Measurements from ENCODE around the gene TYW5.

Gene TYW5
- total RNA-seq, result 14.1 to 36.7 (median 29.1) reads per million in 9 experiments

GRCh38 chr2:199955339-199956061, at the start of gene TYW5, which contains the start of gene MAIP1:
TYW5 (minus strand) TSS chr2:199955491; CDS start chr2:199955470, 21 bp downstream.
MAIP1 (plus strand) TSS chr2:199955582; CDS start chr2:199955799, 217 bp downstream.
- Mint-ChIP-seq H3K4me3 (peak within 1 kb of the TSS; percentile 99), H3K9me3 (no peaks in the 10 kb centered on the region), H3K27ac (peak within 1 kb of the TSS; percentile 97 to 99), H3K27me3 (no peaks in the 10 kb centered on the region), H3K4me1 (ENCODE audit: low read depth in 2 of 2) (peaks cover 37% of the 10 kb centered on the region in 2 donors), H3K36me3 (ENCODE audit: insufficient read depth) (peaks cover 38% of the 10 kb centered on the region)
- ATAC-seq (replicated peaks), result peak; percentile 85
- peak; percentile 73 to 78 (median 74) for DNase-seq

GRCh38 chr2:200003444-200003843, 48.2 kb upstream of the TYW5 start:
- H3K27me3 Mint-ChIP-seq, result peaks cover 19 to 22% of the 10 kb centered on the region in 2 donors
- H3K4me1 Mint-ChIP-seq (ENCODE audit: low read depth in 2 of 2), result no peaks in the 10 kb centered on the region
- ATAC-seq (replicated peaks) (no peak), DNase-seq (no peak)
- peaks cover 0 to 2% of the 10 kb centered on the region in 2 donors for H3K9me3 Mint-ChIP-seq
- H3K4me3 Mint-ChIP-seq, result no peak overlapping the region
- H3K36me3 Mint-ChIP-seq (ENCODE audit: insufficient read depth), result no peaks in the 10 kb centered on the region
- no peak overlapping the region for H3K27ac Mint-ChIP-seq

GRCh38 chr2:200000444-200001163, 45.3 kb upstream of the TYW5 start:
- Mint-ChIP-seq H3K27me3 (peaks cover 19 to 22% of the 10 kb centered on the region in 2 donors), H3K4me3 (no peak overlapping the region), H3K27ac (no peak overlapping the region), H3K9me3 (peaks cover 0 to 2% of the 10 kb centered on the region in 2 donors), H3K4me1 (ENCODE audit: low read depth in 2 of 2) (no peaks in the 10 kb centered on the region), H3K36me3 (ENCODE audit: insufficient read depth) (no peaks in the 10 kb centered on the region)
- no peak for DNase-seq
- no peak for ATAC-seq (replicated peaks)

GRCh38 chr2:199999166-199999565, 43.9 kb upstream of the TYW5 start:
- ATAC-seq (replicated peaks) (no peak), DNase-seq (no peak)
- Mint-ChIP-seq H3K4me3 (no peak overlapping the region), H3K36me3 (ENCODE audit: insufficient read depth) (no peaks in the 10 kb centered on the region), H3K4me1 (ENCODE audit: low read depth in 2 of 2) (no peaks in the 10 kb centered on the region), H3K27ac (no peak overlapping the region), H3K27me3 (peaks cover 16 to 19% of the 10 kb centered on the region in 2 donors), H3K9me3 (no peaks in the 10 kb centered on the region)

- H3K27me3 Mint-ChIP-seq, result peaks cover 9 to 19% of the 10 kb centered on the region in 2 donors
- H3K9me3 Mint-ChIP-seq, result no peaks in the 10 kb centered on the region
- H3K4me1 Mint-ChIP-seq (ENCODE audit: low read depth in 2 of 2), result no peaks in the 10 kb centered on the region
- H3K36me3 Mint-ChIP-seq (ENCODE audit: insufficient read depth), result no peaks in the 10 kb centered on the region
- ATAC-seq (replicated peaks) (no peak), DNase-seq (no peak)
- H3K4me3 Mint-ChIP-seq, result no peak overlapping the region
- no peak overlapping the region for H3K27ac Mint-ChIP-seq
Measured at GRCh38 chr2:199997296-199997695, 42.0 kb upstream of the TYW5 start.

GRCh38 chr2:199994896-199995295, 39.6 kb upstream of the TYW5 start:
- H3K27me3 Mint-ChIP-seq, result peaks cover 0 to 14% of the 10 kb centered on the region in 2 donors
- H3K36me3 Mint-ChIP-seq (ENCODE audit: insufficient read depth), result no peaks in the 10 kb centered on the region
- ATAC-seq (replicated peaks) (no peak), DNase-seq (no peak)
- no peak overlapping the region for H3K4me3 Mint-ChIP-seq
- H3K9me3 Mint-ChIP-seq, result no peaks in the 10 kb centered on the region
- H3K27ac Mint-ChIP-seq, result no peak overlapping the region
- H3K4me1 Mint-ChIP-seq (ENCODE audit: low read depth in 2 of 2), result no peaks in the 10 kb centered on the region

- Mint-ChIP-seq H3K4me3 (no peak overlapping the region), H3K27ac (no peak overlapping the region), H3K36me3 (ENCODE audit: insufficient read depth) (no peaks in the 10 kb centered on the region), H3K9me3 (no peaks in the 10 kb centered on the region), H3K4me1 (ENCODE audit: low read depth in 2 of 2) (no peaks in the 10 kb centered on the region), H3K27me3 (peaks cover 0 to 14% of the 10 kb centered on the region in 2 donors)
- ATAC-seq (replicated peaks) (no peak), DNase-seq (no peak)
Measured at GRCh38 chr2:199994371-199994770, 39.1 kb upstream of the TYW5 start.

GRCh38 chr2:199992296-199992695, 37.0 kb upstream of the TYW5 start:
- Mint-ChIP-seq H3K27me3 (peaks cover 5 to 14% of the 10 kb centered on the region in 2 donors), H3K9me3 (no peaks in the 10 kb centered on the region), H3K4me1 (ENCODE audit: low read depth in 2 of 2) (no peaks in the 10 kb centered on the region), H3K4me3 (no peak overlapping the region), H3K27ac (no peak overlapping the region), H3K36me3 (ENCODE audit: insufficient read depth) (no peaks in the 10 kb centered on the region)
- ATAC-seq (replicated peaks), result no peak
- DNase-seq, result no peak

GRCh38 chr2:199991691-199992090, 36.4 kb upstream of the TYW5 start:
- peaks cover 5 to 14% of the 10 kb centered on the region in 2 donors for H3K27me3 Mint-ChIP-seq
- H3K36me3 Mint-ChIP-seq (ENCODE audit: insufficient read depth), result no peaks in the 10 kb centered on the region
- no peaks in the 10 kb centered on the region for H3K9me3 Mint-ChIP-seq
- DNase-seq, result no peak
- H3K4me3 Mint-ChIP-seq, result no peak overlapping the region
- H3K4me1 Mint-ChIP-seq (ENCODE audit: low read depth in 2 of 2), result no peaks in the 10 kb centered on the region
- no peak for ATAC-seq (replicated peaks)
- no peak overlapping the region for H3K27ac Mint-ChIP-seq

- no peak for ATAC-seq (replicated peaks)
- peaks cover 0 to 5% of the 10 kb centered on the region in 2 donors for H3K4me1 Mint-ChIP-seq (ENCODE audit: low read depth in 2 of 2)
- H3K9me3 Mint-ChIP-seq, result no peaks in the 10 kb centered on the region
- no peak overlapping the region for H3K27ac Mint-ChIP-seq
- no peaks in the 10 kb centered on the region for H3K36me3 Mint-ChIP-seq (ENCODE audit: insufficient read depth)
- DNase-seq, result no peak
- peaks cover 5 to 14% of the 10 kb centered on the region in 2 donors for H3K27me3 Mint-ChIP-seq
- H3K4me3 Mint-ChIP-seq, result no peak overlapping the region
Measured at GRCh38 chr2:199989822-199990221, 34.5 kb upstream of the TYW5 start.

- ATAC-seq (replicated peaks), result no peak
- no peak overlapping the region for H3K27ac Mint-ChIP-seq
Measured at GRCh38 chr2:199988151-199988550, 32.9 kb upstream of the TYW5 start.

GRCh38 chr2:199987586-199987985, 32.3 kb upstream of the TYW5 start:
- no peak for ATAC-seq (replicated peaks)
- no peaks in the 10 kb centered on the region for H3K9me3 Mint-ChIP-seq
- H3K4me3 Mint-ChIP-seq, result no peak overlapping the region
- no peak overlapping the region for H3K27ac Mint-ChIP-seq
- peaks cover 0 to 5% of the 10 kb centered on the region in 2 donors for H3K4me1 Mint-ChIP-seq (ENCODE audit: low read depth in 2 of 2)
- no peak for DNase-seq
- H3K36me3 Mint-ChIP-seq (ENCODE audit: insufficient read depth), result no peaks in the 10 kb centered on the region
- H3K27me3 Mint-ChIP-seq, result peaks cover 4 to 5% of the 10 kb centered on the region in 2 donors

More at GRCh38 chr2:199988151-199988550, 32.9 kb upstream of the TYW5 start:
- peaks cover 5 to 10% of the 10 kb centered on the region in 2 donors for H3K27me3 Mint-ChIP-seq
- H3K36me3 Mint-ChIP-seq (ENCODE audit: insufficient read depth), result no peaks in the 10 kb centered on the region
- DNase-seq, result no peak
- no peaks in the 10 kb centered on the region for H3K9me3 Mint-ChIP-seq
- no peak overlapping the region for H3K4me3 Mint-ChIP-seq
- H3K4me1 Mint-ChIP-seq (ENCODE audit: low read depth in 2 of 2), result peaks cover 0 to 5% of the 10 kb centered on the region in 2 donors

- no peak overlapping the region for H3K27ac Mint-ChIP-seq
- H3K4me1 Mint-ChIP-seq (ENCODE audit: low read depth in 2 of 2), result peaks cover 0 to 5% of the 10 kb centered on the region in 2 donors
- DNase-seq (peak; percentile 27 to 50 (median 40)), ATAC-seq (replicated peaks) (peak; percentile 75)
- H3K9me3 Mint-ChIP-seq, result no peaks in the 10 kb centered on the region
- H3K4me3 Mint-ChIP-seq, result no peak overlapping the region
- peaks cover 0 to 5% of the 10 kb centered on the region in 2 donors for H3K27me3 Mint-ChIP-seq
- no peaks in the 10 kb centered on the region for H3K36me3 Mint-ChIP-seq (ENCODE audit: insufficient read depth)
Measured at GRCh38 chr2:199985625-199986207, 30.4 kb upstream of the TYW5 start.
